Measurements from ENCODE around the gene RAD9B. TPM values are rescaled to one million over a fixed set of nuclear protein-coding genes. Genes with fewer than 3 reads are reported as not detected.
"Not testable (repeated sequence)": the region's sequence is repeated elsewhere in the genome, so short reads cannot be mapped to it uniquely, and the experiment has no call there.

Gene RAD9B
- under 1 TPM; 0.25 to 0.37 TPM for total RNA-seq
- long read RNA-seq: 0 reads

DNA sequence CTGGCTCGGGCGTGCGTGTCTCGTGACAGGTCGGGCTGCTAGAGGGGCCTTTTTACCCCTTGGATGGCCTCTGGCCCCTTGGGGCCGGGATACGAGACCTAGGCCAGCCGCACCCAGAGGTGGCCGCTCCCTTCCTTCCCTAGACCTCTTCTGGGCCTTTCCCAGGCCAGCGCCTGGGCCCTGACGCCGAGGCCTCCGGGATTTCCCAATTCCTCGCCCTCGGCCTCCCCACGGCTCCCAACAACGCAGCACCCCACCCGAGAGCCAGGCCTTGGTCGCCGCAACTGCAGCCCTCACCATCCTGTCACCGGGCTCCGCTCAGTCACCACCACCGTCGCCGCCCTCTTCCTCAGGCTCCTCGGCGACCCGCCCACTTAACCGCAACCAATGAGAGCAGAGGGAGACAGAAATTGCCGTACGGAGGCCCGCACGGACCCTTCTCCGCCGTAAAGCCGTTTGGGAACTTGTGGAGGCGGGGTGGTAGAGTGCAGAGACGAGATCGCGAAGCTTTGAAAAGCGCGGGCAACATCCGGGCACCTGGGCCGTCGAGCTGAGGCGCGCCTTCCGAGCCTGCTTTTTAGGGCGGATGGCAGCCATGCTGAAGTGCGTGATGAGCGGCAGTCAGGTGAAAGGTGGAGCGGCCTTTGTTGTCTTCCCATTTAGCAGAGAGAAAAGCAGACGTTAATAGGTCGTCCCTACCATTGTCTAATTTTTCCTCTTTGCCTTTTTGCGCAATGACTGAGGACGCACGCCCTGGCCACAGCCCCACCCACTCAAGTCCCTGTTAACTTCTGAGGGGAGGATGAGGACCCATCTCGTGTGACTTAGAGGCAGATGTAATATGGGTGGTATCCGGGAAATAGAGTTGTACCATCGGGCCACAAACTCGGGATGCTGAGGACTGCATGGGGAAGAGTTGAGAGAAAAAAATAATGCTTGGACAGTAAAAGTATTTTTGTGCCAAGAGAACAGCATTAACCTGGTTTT is at the start of gene RAD9B, which contains the start of gene VPS29:
Gene RAD9B, plus strand, starts transcription at position 580 of the 987 bp plus-strand sequence. Its CDS starts 7 bp downstream, at position 587.
Gene VPS29, minus strand, starts transcription at position 360 of the 987 bp plus-strand sequence. Its CDS starts 60 bp downstream, at position 300.
- DNase-seq (peak; percentile 98), ATAC-seq (peak; percentile 95)
- intact Hi-C loops (cut with DNase I, micrococcal nuclease): loop anchor here (5.0 to 10.0 kb wide), 2 partner anchors 35 to 103 kb away; partner anchors contain the start of genes FAM216A (in 1 of the 2) and GPN3 (in 1 of the 2)

DNA sequence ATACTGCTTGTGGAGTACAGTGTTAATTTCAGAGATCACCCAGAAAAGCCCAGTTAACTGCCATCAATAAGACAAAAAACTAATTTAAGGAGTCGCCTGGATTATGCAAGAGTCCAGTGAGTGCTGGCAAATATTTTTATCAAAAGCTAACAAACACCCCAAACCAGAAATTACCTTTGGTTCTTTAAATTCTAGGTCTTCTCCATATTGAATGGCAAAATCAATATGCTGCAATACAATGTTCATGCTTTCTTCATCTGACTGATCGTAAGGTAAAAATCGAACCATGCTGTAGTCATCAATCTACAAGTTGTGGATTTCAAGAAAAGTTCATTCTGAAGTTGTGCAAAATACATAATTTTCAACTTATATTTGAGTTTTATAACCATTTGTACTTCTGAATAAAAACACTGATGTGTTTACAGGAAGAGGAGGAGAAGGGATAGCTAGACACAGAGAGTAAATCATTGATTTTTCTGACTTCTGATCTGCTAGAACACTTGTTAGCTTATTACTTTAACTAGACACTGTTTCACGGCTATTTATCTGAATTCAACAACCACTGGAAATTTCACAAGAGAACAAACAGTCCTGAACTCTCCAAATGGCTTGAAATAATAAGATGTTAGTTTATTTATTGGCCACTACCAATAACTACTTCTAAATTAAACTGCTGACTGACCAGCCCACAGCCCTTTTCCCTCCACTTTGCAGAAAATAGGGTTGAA is 48.4 kb upstream of the RAD9B start:
- intact Hi-C loops (cut with DNase I, micrococcal nuclease): no loop called here
- ATAC-seq (no peak), DNase-seq (no peak)

DNA sequence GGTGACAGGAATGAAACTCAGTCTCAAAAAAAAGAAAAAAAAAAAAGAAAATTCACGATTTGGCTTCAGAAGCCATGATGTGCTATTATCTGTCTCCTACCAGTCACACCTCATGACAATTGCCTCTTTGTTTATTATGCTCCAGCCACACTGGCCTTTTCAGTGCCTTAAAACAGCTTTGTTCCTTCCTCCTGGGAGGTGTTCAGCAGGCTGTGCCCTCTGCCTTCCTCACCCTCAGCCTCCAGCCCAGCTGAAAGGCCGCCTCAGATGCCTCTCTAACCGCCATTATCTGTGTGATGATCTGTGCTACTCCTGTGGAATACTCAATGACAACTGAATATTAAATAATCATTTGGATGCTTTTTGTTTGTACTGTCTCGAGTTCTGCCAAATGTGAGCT is 43.4 kb upstream of the RAD9B start:
- ATAC-seq: no peak
- intact Hi-C loops (cut with DNase I, micrococcal nuclease): no loop called here
- DNase-seq: no peak

DNA sequence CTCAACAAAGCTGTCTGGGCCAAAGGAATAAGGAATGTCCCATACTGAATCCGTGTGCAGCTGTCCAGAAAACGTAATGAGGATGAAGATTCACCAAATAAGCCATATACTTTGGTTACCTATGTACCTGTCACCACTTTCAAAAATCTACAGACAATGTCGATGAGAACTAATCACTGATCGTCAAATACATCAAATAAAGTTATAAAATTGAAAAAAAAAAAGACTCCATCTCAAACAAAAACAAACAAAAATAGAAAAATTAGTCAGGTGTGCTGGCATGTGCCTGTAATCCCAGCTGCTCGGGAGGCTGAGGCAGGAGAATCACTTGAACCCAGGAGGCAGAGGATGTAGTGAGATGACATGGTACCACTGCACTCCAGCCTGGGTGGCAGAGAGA is 40.9 kb upstream of the RAD9B start:
- ATAC-seq; DNase-seq; intact Hi-C loops (cut with DNase I, micrococcal nuclease): not testable (repeated sequence)

DNA sequence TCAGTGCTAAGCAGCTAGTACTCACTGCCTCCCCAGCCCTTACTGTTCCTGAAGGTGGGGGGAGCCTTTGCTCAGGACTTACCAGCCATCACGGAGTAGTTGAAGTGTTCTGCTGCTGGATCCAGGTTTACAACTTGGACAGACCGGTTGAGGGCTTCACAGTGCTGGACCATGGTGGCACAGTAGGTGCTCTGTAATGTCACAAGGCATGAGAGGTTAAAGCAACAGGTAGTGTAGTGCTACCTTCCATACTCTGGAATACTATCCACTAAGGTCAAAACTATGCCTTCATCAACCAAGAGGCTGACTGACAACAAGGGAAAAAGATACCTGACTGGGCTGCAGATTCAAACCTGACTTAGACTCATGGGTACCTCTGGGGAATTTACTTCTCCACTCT is 37.1 kb upstream of the RAD9B start:
- ATAC-seq: no peak
- no peak for DNase-seq
- intact Hi-C loops (cut with DNase I, micrococcal nuclease): loop anchor here in 1 of 2 donors (5.0 kb wide), 1 partner anchor 37 kb away; the partner anchor contains the start of genes RAD9B and VPS29

DNA sequence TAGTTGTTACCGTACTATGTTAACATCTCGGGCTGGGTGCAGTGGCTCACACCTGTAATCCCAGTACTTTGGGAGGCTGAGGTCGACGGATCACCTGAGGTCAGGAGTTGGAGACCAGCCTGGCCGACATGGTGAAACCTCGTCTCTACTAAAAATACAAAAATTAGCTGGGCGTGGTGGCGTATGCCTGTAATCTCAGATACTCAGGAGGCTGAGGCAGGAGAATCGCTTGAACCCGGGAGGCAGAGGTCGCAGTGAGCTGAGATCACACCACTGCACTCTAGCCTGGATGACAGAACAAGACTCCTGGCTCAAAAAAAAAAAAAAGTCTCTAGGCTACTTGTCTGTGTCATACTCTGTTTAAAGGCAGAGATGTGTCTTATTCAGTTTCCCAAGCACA is 36.4 kb upstream of the RAD9B start:
- ATAC-seq, DNase-seq: not testable (repeated sequence)
- intact Hi-C loops (cut with DNase I, micrococcal nuclease): loop anchor here in 1 of 2 donors (5.0 kb wide), 1 partner anchor 37 kb away; the partner anchor contains the start of genes RAD9B and VPS29

DNA sequence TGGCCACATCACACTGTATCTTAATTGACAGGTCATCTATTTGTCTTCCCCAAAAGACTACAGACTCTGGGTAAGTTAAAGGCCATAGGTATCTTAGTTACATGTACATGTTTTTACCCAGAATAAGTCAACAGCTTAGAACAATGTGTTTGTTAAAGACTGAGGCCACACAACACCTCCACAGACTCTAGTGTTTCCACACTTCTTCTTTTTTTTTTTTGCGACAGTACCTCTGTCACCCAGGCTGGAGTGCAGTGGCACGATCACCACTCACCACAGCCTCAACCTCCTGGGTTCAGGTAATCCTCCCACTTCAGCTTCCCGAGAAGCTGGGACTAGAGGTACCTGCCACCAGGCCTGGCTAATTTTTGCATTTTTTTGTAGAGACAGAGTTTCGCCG is 35.3 kb upstream of the RAD9B start:
- intact Hi-C loops (cut with DNase I, micrococcal nuclease): loop anchor here in 1 of 2 donors (5.0 kb wide), 1 partner anchor 36 kb away; the partner anchor contains the start of genes RAD9B and VPS29
- ATAC-seq: no peak
- no peak for DNase-seq

DNA sequence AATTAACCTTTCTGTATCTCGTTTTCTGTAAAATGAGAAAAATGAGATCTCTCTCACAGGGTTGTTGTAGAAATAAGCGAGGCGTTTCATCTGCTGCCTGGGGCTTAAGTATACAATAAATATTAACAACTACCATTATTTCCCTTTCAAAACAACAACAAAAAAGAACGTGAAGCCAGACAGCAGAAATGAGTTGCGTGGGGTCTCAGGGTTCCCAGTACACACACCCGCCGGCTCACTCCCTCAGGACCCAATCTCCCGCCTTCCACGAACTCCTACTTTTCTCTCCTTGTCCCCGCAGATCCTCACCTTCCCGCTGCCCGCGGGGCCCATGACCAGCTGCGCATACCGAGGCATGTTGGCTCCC is 34.3 kb upstream of the RAD9B start:
- no peak for DNase-seq
- intact Hi-C loops (cut with DNase I, micrococcal nuclease): loop anchor here in 1 of 2 donors (5.0 kb wide), 1 partner anchor 34 kb away; the partner anchor contains the start of genes RAD9B and VPS29
- no peak for ATAC-seq

DNA sequence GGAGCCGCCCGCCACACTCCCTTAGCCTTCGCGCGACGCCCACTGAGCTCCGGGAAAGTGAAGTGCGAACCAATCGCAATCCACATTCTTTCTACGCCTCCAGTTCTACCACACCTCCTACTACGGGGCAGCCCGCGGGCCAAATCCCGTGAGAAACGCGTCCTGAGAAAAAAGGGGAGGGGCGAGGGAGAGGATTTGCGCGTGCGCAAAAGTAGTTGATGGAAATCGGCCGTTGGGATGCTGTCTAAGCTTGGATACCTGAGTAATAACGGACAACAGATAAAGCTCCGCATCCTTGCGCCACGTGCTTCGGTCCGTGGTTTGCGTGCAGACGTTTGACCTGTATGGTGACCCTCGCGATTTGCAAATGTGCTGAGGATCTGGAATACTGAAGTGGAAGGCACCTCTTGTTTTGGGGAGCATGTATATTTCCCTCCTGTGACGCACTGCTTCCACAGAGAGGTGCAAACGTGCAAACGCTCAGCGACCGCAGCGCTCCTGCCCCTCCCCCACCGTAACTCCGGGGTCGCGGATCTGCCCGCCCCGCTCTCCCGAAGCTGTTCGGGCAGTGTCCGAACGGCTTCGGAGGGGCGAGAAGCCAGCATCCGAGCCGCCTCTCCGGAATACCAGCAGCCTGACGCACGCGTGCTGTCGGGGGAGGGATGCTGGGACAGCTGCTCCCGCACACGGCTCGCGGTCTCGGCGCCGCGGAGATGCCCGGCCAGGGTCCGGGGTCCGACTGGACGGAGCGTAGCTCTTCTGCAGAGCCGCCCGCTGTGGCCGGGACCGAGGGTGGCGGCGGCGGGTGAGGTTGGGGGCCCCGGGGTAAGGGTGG is 33.7 kb upstream of the RAD9B start, which contains the start of the genes FAM216A and GPN3:
Gene FAM216A, plus strand, starts transcription at position 632 of the 835 bp plus-strand sequence. Its CDS starts 31 bp downstream, at position 663.
Gene GPN3, minus strand, starts transcription at position 44 of the 835 bp plus-strand sequence. CDS start 54 bp downstream, outside the sequence.
- peak; percentile 96 for ATAC-seq
- DNase-seq: peak; percentile 96
- intact Hi-C loops (cut with DNase I, micrococcal nuclease): loop anchor here in 1 of 2 donors (5.0 kb wide), 1 partner anchor 34 kb away; the partner anchor contains the start of genes RAD9B and VPS29

DNA sequence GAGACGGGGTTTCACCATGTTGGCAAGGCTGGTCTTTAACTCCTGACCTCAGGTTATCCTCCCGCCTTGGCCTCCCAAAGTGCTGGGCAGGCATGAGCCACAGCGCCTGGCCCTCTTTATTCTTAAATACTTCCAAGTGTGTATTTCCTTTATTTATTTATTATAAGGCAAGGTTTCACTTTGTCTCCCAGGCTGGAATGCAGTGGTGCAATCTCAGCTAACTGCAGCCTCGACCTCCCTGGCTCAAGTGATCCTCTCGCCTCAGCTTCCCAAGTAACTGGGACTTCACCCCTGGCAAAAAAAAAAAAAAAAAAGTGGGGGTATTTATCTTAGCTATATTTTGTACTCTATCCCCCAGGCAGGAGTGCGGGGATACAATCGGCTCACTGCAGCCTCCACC is 26.7 kb upstream of the RAD9B start:
- ATAC-seq: no peak
- DNase-seq: no peak
- intact Hi-C loops (cut with DNase I, micrococcal nuclease): no loop called here

DNA sequence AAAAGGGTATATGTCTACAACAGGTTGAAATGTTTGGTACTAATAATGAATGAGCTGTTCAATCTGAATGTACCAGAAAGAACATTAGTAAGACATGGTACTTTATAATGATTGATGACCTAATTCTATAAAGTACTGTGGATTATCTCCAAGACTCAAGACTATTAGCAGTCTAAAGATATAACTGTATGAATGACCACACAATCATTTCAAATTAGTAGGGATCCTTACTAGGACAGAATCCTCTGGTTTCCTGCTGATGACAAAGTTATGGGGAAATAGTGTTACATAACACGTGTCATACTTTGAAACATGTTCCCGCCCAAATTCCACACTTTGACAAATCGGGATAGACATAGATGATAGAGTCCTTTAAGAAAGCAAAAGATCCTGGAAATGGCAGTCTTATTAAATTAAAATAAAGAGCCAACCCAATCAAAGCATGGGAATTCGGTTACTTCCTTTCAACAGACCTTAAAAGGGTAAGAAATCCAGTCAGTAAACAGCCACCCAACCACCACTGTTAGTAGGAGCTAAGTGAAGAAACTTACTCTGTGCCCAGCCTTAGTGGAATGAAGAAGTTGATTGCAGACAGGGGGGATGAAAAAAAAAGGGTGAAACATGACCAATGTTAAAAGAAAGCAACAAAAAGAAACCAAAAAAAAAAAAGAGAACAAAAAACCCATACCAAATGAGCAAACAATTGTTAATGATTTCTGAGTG is 3.0 kb upstream of the RAD9B start:
- intact Hi-C loops (cut with DNase I, micrococcal nuclease): no loop called here
- ATAC-seq (no peak), DNase-seq (no peak)

DNA sequence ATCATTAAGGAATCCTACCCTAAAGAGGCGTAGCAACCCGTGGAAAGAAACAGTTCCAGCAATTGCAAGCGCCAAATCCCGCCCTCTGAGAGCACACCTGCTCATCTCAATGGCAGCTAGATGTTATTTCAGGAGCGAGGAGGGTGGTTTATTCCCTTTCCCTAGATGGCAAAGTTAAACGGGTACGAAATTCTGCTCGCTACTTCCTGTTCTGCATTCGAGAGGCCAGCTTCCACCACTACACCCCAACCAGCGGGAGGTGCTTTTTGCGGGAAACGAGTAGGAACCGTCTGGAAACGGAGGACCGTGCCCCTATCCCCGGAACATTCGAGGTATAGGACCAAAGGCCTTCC is 756 bp upstream of the RAD9B start:
- DNase-seq: peak in 1 of 2 donors; percentile 57
- intact Hi-C loops (cut with DNase I, micrococcal nuclease): loop anchor here (5.0 to 10.0 kb wide), 2 partner anchors 34 to 103 kb away; partner anchors contain the start of genes FAM216A (in 1 of the 2) and GPN3 (in 1 of the 2)
- peak; percentile 52 for ATAC-seq

DNA sequence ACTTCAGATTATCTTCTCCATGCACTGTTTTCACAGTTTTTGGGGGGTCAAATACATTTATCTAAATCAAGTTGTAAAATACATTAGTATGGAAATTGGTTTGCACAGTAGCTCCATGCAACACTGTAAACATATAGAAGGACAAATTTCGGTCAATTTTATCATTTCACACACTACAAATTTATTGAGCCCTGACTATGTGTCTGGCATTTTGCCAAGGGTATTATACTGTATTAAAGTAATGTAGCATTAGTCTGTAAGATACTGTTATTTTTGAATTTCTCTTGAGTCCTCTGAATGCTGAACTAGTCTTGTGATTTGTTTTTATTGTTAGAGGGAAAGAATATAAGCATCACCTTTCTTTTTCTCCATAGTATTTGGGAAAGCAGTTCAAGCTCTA is 1.3 kb downstream of the RAD9B start:
- DNase-seq (no peak), ATAC-seq (no peak)
- intact Hi-C loops (cut with DNase I, micrococcal nuclease): loop anchor here (5.0 to 10.0 kb wide), 2 partner anchors 36 to 101 kb away; partner anchors contain the start of genes FAM216A (in 1 of the 2) and GPN3 (in 1 of the 2)

DNA sequence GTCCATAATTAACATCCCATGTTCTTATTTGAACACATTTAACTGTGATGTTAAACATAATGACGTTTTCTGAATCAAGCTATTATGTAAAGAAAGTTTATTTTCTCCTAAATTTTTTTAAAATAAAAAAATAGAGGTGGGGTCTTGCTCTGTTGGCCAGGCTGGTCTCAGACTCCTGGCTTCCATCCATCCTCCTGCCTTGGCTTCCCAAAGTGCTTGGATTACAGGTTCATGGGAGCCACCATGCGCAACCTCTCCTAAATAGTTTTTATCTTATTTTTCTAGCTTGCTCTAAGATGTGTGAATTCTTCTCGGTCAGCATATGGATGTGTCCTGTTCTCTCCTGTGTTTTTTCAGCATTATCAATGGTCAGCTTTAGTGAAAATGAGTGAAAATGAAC is 3.2 kb downstream of the RAD9B start:
- no peak for ATAC-seq
- intact Hi-C loops (cut with DNase I, micrococcal nuclease): loop anchor here in 1 of 2 donors (10.0 kb wide), 1 partner anchor 99 kb away; no protein-coding TSS in a partner anchor
- no peak for DNase-seq

DNA sequence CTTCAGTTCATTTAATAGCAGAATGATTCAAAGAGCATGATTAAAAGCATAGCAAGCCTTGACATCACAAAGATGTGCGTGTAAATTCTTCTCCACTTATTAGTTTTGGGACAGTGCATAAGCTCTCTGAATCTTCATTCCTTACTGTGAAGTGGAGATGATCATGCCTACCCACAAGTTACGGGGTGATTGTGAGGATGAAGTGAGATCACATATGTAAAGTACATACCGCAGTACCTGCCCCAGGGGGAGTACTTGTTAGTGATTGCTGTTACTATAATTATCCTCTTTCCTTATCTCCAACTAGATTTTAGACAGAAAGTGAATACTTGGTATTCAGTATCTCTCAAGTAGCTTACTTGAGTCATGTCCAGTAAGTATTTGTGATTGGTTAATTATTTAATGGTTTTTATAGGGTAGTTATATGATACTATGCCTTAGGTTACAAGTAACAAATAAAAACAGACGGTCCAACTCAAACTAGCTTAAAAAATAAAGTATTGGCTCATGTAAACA is 6.0 kb downstream of the RAD9B start:
- intact Hi-C loops (cut with DNase I, micrococcal nuclease): loop anchor here in 1 of 2 donors (10.0 kb wide), 1 partner anchor 97 kb away; no protein-coding TSS in a partner anchor
- ATAC-seq: no peak
- no peak for DNase-seq

DNA sequence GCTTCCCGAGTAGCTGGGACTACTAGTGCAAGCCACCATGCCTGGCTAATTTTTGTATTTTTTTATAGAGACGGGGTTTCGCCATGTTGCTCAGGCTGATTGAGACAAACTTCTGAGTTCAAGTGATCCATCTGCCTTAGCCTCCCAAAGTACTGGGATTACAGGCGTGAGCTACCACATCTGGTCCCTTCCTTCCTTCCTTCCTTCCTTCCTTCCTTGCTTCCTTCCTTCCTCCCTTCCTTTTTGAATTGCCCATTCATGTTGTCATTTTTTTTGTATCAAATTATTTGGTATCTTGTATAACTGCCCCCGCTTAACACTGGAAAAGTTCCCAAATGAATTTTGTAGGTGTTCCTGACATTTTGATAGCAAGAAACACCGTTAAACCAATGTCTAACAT is 11.7 kb downstream of the RAD9B start:
- intact Hi-C loops (cut with DNase I, micrococcal nuclease): loop anchor here in 1 of 2 donors (5.0 kb wide), 1 partner anchor 88 kb away; no protein-coding TSS in a partner anchor
- DNase-seq: no peak
- no peak for ATAC-seq

DNA sequence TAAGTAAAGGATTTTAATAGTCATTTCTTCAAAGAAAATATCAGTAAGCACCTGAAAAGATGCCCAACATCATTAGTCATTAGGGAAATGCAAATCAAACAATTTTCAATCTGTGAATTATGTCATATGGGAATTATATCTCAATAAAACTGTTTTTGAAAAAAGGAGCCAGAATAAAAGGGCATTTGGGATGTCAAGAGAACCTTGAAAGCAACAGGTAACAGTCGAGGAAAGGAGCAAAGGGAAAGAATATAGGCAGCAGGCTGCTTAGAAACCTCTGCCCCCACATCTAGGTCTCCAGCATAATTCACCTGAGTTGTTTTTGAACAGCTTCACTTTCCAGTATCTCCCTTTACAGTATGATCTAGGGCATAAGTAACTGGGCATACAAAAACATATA is 12.2 kb downstream of the RAD9B start:
- DNase-seq: no peak
- no peak for ATAC-seq
- intact Hi-C loops (cut with DNase I, micrococcal nuclease): loop anchor here in 1 of 2 donors (5.0 kb wide), 1 partner anchor 88 kb away; no protein-coding TSS in a partner anchor

Measured in left colon (tissue), 2 donors.